ENCODE measurements around the gene GIPC3. TPM values are rescaled to one million over a fixed set of nuclear protein-coding genes. Genes with fewer than 3 reads are reported as not detected.

Gene GIPC3
- total RNA-seq, 3 donors from 2014 or later: 0.34 to 1.1 (median 0.58) TPM

- H3K9me3 ChIP-seq: no peaks in the 10 kb centered on the region
- no peak for ATAC-seq
These were observed 49.3 kb downstream of the GIPC3 start for GRCh38 chr19:3634496-3635045.

GRCh38 chr19:3636506-3636905 is 51.2 kb downstream of the GIPC3 start:
- no peaks in the 10 kb centered on the region for H3K36me3 ChIP-seq (ENCODE audit: low read depth)
- no peak for TF ChIP-seq CTCF (IDR thresholded peaks at IDR 0.05)
- no peak for ATAC-seq
- intact Hi-C loops (cut with DNase I, micrococcal nuclease): no loop called here
- no peaks in the 10 kb centered on the region for H3K9me3 ChIP-seq
- no peak for DNase-seq
- H3K4me3 ChIP-seq: no peak overlapping the region
- no peaks in the 10 kb centered on the region for H3K4me1 ChIP-seq (ENCODE audit: low read depth)

More at GRCh38 chr19:3634496-3635045, 49.3 kb downstream of the GIPC3 start:
- DNase-seq: no peak
- no peak for TF ChIP-seq CTCF (IDR thresholded peaks at IDR 0.05)
- H3K4me3 ChIP-seq: no peak overlapping the region
- H3K4me1 ChIP-seq (ENCODE audit: low read depth): no peaks in the 10 kb centered on the region
- no peaks in the 10 kb centered on the region for H3K36me3 ChIP-seq (ENCODE audit: low read depth)
- intact Hi-C loops (cut with DNase I, micrococcal nuclease): no loop called here

GRCh38 chr19:3636962-3637361 is 51.7 kb downstream of the GIPC3 start:
- ATAC-seq (no peak), DNase-seq (no peak)
- H3K4me3 ChIP-seq: no peak overlapping the region
- no peaks in the 10 kb centered on the region for H3K4me1 ChIP-seq (ENCODE audit: low read depth)
- intact Hi-C loops (cut with DNase I, micrococcal nuclease): no loop called here
- H3K36me3 ChIP-seq (ENCODE audit: low read depth): no peaks in the 10 kb centered on the region
- TF ChIP-seq CTCF (IDR thresholded peaks at IDR 0.05): no peak
- H3K9me3 ChIP-seq: no peaks in the 10 kb centered on the region

GRCh38 chr19:3637621-3638020 is 52.3 kb downstream of the GIPC3 start:
- intact Hi-C loops (cut with DNase I, micrococcal nuclease): no loop called here
- Histone ChIP-seq H3K36me3 (ENCODE audit: low read depth) (no peaks in the 10 kb centered on the region), H3K9me3 (no peaks in the 10 kb centered on the region), H3K4me1 (ENCODE audit: low read depth) (no peaks in the 10 kb centered on the region), H3K4me3 (no peak overlapping the region)
- no peak for ATAC-seq
- TF ChIP-seq CTCF (IDR thresholded peaks at IDR 0.05): no peak
- peak in 1 of 3 donors; percentile 40 for DNase-seq

GRCh38 chr19:3638208-3639193 is 53.2 kb downstream of the GIPC3 start:
- Histone ChIP-seq H3K9me3 (no peaks in the 10 kb centered on the region), H3K4me1 (ENCODE audit: low read depth) (no peaks in the 10 kb centered on the region), H3K4me3 (no peak overlapping the region), H3K36me3 (ENCODE audit: low read depth) (no peaks in the 10 kb centered on the region)
- no peak for TF ChIP-seq CTCF (IDR thresholded peaks at IDR 0.05)
- ATAC-seq: no peak
- DNase-seq: peak in 1 of 3 donors; percentile 40
- intact Hi-C loops (cut with DNase I, micrococcal nuclease): no loop called here
